Neural cell (in vitro differentiated cells): ENCODE measurements around the gene CUBN.

Experiments used
- EP300 ChIP-seq: fragments of 450-650 bp; conservative IDR thresholded peaks from 2 replicates; pipeline ENCODE4 v1.6.1; 2014; ENCODE audit warnings: antibody characterized with exemption, mild to moderate bottlenecking, moderate library complexity; ENCODE audit not compliant: poor library complexity, severe bottlenecking
- TAF1 ChIP-seq: IDR thresholded peaks from 2 replicates; pipeline ENCODE4 v1.6.1; 2012; ENCODE audit warnings: low read depth

- TF ChIP-seq TAF1 (no peak), EP300 (no peak)
Measured at GRCh38 chr10:17006631-17007417, 122.8 kb downstream of the CUBN start.
